ENCODE data around the gene PAOX. TPM values are rescaled to one million over a fixed set of nuclear protein-coding genes. Genes with fewer than 3 reads are reported as not detected.

Gene PAOX
- total and polyA plus RNA-seq, 8 donors: 2.8 to 9.9 (median 3.8) TPM

GRCh38 chr10:133418289-133418993 is 39.4 kb downstream of the PAOX start:
- FAIRE-seq: no peak
- Histone ChIP-seq H3K9me3 (no peaks in the 10 kb centered on the region), H3K27me3 (no peaks in the 10 kb centered on the region), H3K4me1 (peaks cover 0 to 3% (median 0%) of the 10 kb centered on the region in 3 donors), H3K27ac (no peak overlapping the region), H3K36me3 (peaks cover 0 to 10% (median 0%) of the 10 kb centered on the region in 3 donors), H3K4me3 (no peak overlapping the region)
- intact Hi-C loops (cut with DNase I): no loop called here
- TF ChIP-seq, protein P1, sequence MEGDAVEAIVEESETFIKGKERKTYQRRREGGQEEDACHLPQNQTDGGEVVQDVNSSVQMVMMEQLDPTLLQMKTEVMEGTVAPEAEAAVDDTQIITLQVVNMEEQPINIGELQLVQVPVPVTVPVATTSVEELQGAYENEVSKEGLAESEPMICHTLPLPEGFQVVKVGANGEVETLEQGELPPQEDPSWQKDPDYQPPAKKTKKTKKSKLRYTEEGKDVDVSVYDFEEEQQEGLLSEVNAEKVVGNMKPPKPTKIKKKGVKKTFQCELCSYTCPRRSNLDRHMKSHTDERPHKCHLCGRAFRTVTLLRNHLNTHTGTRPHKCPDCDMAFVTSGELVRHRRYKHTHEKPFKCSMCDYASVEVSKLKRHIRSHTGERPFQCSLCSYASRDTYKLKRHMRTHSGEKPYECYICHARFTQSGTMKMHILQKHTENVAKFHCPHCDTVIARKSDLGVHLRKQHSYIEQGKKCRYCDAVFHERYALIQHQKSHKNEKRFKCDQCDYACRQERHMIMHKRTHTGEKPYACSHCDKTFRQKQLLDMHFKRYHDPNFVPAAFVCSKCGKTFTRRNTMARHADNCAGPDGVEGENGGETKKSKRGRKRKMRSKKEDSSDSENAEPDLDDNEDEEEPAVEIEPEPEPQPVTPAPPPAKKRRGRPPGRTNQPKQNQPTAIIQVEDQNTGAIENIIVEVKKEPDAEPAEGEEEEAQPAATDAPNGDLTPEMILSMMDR (IDR thresholded peaks at IDR 0.05): no peak
- WGBS, 2 donors: 91 to 95% methylated on average over 14 of the region's 14 CpGs
- ATAC-seq: no peak
- no peak for DNase-seq

GRCh38 chr10:133419211-133419950 is 40.3 kb downstream of the PAOX start:
- no peak overlapping the region for H3K27ac ChIP-seq
- H3K4me1 ChIP-seq: peaks cover 0 to 3% (median 0%) of the 10 kb centered on the region in 3 donors
- no peak for FAIRE-seq
- H3K27me3 ChIP-seq: no peaks in the 10 kb centered on the region
- DNase-seq: no peak
- WGBS, 2 donors: 91% methylated on average over 32 to 34 of the region's 34 CpGs
- intact Hi-C loops (cut with DNase I): no loop called here
- no peaks in the 10 kb centered on the region for H3K9me3 ChIP-seq
- no peak for ATAC-seq
- peaks cover 0 to 10% (median 0%) of the 10 kb centered on the region in 3 donors for H3K36me3 ChIP-seq
- no peak overlapping the region for H3K4me3 ChIP-seq
- TF ChIP-seq, protein P1 (IDR thresholded peaks at IDR 0.05): no peak

DNA sequence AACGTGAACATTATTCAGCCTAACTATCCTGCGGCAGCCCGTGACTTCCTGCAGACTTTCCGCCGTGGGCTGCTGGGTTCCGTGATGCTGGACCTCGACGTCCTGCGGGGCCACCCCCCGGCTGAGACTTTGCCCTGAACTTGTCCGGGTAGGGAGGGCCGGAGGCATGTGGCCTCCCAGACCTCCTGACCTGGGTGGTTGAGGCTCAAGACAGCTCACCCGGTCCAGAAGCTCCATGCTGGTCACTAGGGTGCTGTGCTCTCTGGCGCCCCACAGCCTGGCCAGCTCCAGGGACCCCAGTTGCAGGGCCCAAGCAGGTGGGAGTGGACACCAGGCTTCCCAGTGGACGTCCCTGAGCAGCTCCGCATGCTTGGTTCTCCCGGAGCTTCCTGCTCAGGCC is 41.0 kb downstream of the PAOX start:
- 93% methylated on average over 17 of the region's 17 CpGs for WGBS, 2 donors
- H3K27ac ChIP-seq: no peak overlapping the region
- FAIRE-seq: no peak
- H3K36me3 ChIP-seq: peaks cover 0 to 10% (median 0%) of the 10 kb centered on the region in 3 donors
- no peaks in the 10 kb centered on the region for H3K27me3 ChIP-seq
- H3K4me3 ChIP-seq: no peak overlapping the region
- TF ChIP-seq, protein P1 (IDR thresholded peaks at IDR 0.05): no peak
- DNase-seq: no peak
- H3K9me3 ChIP-seq: no peaks in the 10 kb centered on the region
- no peak for ATAC-seq
- H3K4me1 ChIP-seq: peaks cover 0 to 3% (median 0%) of the 10 kb centered on the region in 3 donors
- intact Hi-C loops (cut with DNase I): loop anchor here in 1 of 3 donors (5.0 kb wide), 1 partner anchor 152 kb away; no protein-coding TSS in a partner anchor

DNA sequence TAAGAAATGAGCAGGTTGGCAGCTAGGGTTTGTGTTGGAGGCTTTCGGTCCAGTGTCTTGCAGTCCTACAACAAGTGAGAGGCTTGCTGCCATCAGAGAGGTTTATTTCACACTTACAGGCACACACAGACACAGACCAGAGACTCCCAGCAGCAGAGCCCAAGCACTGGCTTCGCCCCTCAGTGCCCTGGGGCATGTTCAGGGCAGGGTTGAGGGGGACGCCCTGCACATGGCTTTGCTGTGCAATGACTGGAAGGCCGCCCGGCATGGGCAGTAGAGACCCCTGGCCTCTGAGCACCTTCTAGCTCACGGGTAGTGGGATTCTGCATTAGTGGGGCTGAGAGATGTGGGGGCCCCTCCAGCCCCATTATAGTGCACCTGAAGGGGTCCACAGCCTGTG is 41.5 kb downstream of the PAOX start:
- FAIRE-seq: no peak
- intact Hi-C loops (cut with DNase I): loop anchor here in 1 of 3 donors (5.0 kb wide), 1 partner anchor 152 kb away; no protein-coding TSS in a partner anchor
- no peak for DNase-seq

More for the DNA sequence above, 41.5 kb downstream of the PAOX start:
- no peak for ATAC-seq
- H3K4me1 ChIP-seq: peaks cover 0 to 3% (median 0%) of the 10 kb centered on the region in 3 donors
- H3K27me3 ChIP-seq: no peaks in the 10 kb centered on the region
- WGBS, 2 donors: 92% methylated on average over 6 of the region's 6 CpGs
- peaks cover 0 to 10% (median 0%) of the 10 kb centered on the region in 3 donors for H3K36me3 ChIP-seq
- TF ChIP-seq, protein P1 (IDR thresholded peaks at IDR 0.05): no peak
- no peaks in the 10 kb centered on the region for H3K9me3 ChIP-seq
- no peak overlapping the region for H3K4me3 ChIP-seq
- H3K27ac ChIP-seq: no peak overlapping the region
